Memory B cell (primary cell): Measurements from ENCODE around the gene TMEM117.

Experiments
- ATAC-seq: fragments of 150-1000 bp; cut with Tn5 transposase; 2 replicates; pipeline ENCODE4 v1.10.0; 2021; ENCODE audit warnings: low read depth, mild to moderate bottlenecking, moderate library complexity
- DNase-seq, 2 donors: peaks; one replicate each; pipeline ENCODE4 v3.0.0; 2022; ENCODE audit warnings: low spot score in 2 of 2
- H3K27ac Mint-ChIP-seq: one replicate; pipeline ENCODE4 v1.8.0; 2022; ENCODE audit warnings: mild to moderate bottlenecking, moderate library complexity, mixed read lengths
- H3K27me3 Mint-ChIP-seq: one replicate; pipeline ENCODE4 v1.8.0; 2022; ENCODE audit warnings: mixed read lengths
- H3K36me3 Mint-ChIP-seq: one replicate; pipeline ENCODE4 v1.8.0; 2022; ENCODE audit warnings: mild to moderate bottlenecking, mixed read lengths
- H3K4me1 Mint-ChIP-seq: one replicate; pipeline ENCODE4 v1.8.0; 2022; ENCODE audit warnings: mixed read lengths
- H3K4me3 Mint-ChIP-seq: one replicate; pipeline ENCODE4 v1.8.0; 2022; ENCODE audit warnings: mild to moderate bottlenecking, moderate library complexity, mixed read lengths
- H3K9me3 Mint-ChIP-seq: one replicate; pipeline ENCODE4 v1.8.0; 2022; ENCODE audit warnings: mixed read lengths

TMEM117 gene

GRCh38 chr12:43917896-43918295 is 82.0 kb downstream of the TMEM117 start:
- Mint-ChIP-seq H3K4me3 (no peak overlapping the region), H3K36me3 (peaks cover 8% of the 10 kb centered on the region), H3K27ac (no peak overlapping the region), H3K4me1 (peaks cover 10% of the 10 kb centered on the region), H3K9me3 (no peaks in the 10 kb centered on the region), H3K27me3 (no peaks in the 10 kb centered on the region)
- DNase-seq: no peak
- ATAC-seq: no peak

GRCh38 chr12:43921666-43922337 is 85.9 kb downstream of the TMEM117 start:
- Mint-ChIP-seq H3K9me3 (no peaks in the 10 kb centered on the region), H3K36me3 (peaks cover 13% of the 10 kb centered on the region), H3K4me3 (no peak overlapping the region), H3K27me3 (no peaks in the 10 kb centered on the region), H3K27ac (no peak overlapping the region), H3K4me1 (peaks cover 4% of the 10 kb centered on the region)
- no peak for DNase-seq
- ATAC-seq: no peak

GRCh38 chr12:43930032-43930431 is 94.2 kb downstream of the TMEM117 start:
- ATAC-seq (no peak), DNase-seq (no peak)
- Mint-ChIP-seq H3K9me3 (peaks cover 12% of the 10 kb centered on the region), H3K27ac (no peak overlapping the region), H3K4me1 (no peaks in the 10 kb centered on the region), H3K27me3 (no peaks in the 10 kb centered on the region), H3K36me3 (peaks cover 18% of the 10 kb centered on the region), H3K4me3 (no peak overlapping the region)

- ATAC-seq (no peak), DNase-seq (no peak)
- Mint-ChIP-seq H3K4me3 (no peak overlapping the region), H3K27me3 (no peaks in the 10 kb centered on the region), H3K36me3 (peaks cover 17% of the 10 kb centered on the region), H3K4me1 (no peaks in the 10 kb centered on the region), H3K27ac (no peak overlapping the region), H3K9me3 (peaks cover 12% of the 10 kb centered on the region)
Measured at GRCh38 chr12:43931187-43931586, 95.3 kb downstream of the TMEM117 start.

- Mint-ChIP-seq H3K27me3 (no peaks in the 10 kb centered on the region), H3K36me3 (peaks cover 9% of the 10 kb centered on the region), H3K27ac (no peak overlapping the region), H3K4me1 (no peaks in the 10 kb centered on the region), H3K9me3 (peaks cover 7% of the 10 kb centered on the region), H3K4me3 (no peak overlapping the region)
- ATAC-seq (no peak), DNase-seq (no peak)
Measured at GRCh38 chr12:43935581-43935980, 99.7 kb downstream of the TMEM117 start.

GRCh38 chr12:43937947-43938346 is 102.1 kb downstream of the TMEM117 start:
- Mint-ChIP-seq H3K27me3 (no peaks in the 10 kb centered on the region), H3K36me3 (no peaks in the 10 kb centered on the region), H3K9me3 (no peaks in the 10 kb centered on the region), H3K4me3 (no peak overlapping the region), H3K27ac (no peak overlapping the region), H3K4me1 (no peaks in the 10 kb centered on the region)
- DNase-seq (no peak), ATAC-seq (no peak)

- peaks cover 14% of the 10 kb centered on the region for H3K36me3 Mint-ChIP-seq
- no peaks in the 10 kb centered on the region for H3K4me1 Mint-ChIP-seq
- no peaks in the 10 kb centered on the region for H3K9me3 Mint-ChIP-seq
- no peaks in the 10 kb centered on the region for H3K27me3 Mint-ChIP-seq
- DNase-seq: no peak
- ATAC-seq: no peak
- H3K4me3 Mint-ChIP-seq: no peak overlapping the region
- H3K27ac Mint-ChIP-seq: no peak overlapping the region
Measured at GRCh38 chr12:43942379-43942778, 106.5 kb downstream of the TMEM117 start.

- DNase-seq (no peak), ATAC-seq (no peak)
- Mint-ChIP-seq H3K36me3 (peaks cover 27% of the 10 kb centered on the region), H3K27me3 (no peaks in the 10 kb centered on the region), H3K4me1 (no peaks in the 10 kb centered on the region), H3K9me3 (no peaks in the 10 kb centered on the region), H3K27ac (no peak overlapping the region), H3K4me3 (no peak overlapping the region)
Measured at GRCh38 chr12:43945983-43946382, 110.1 kb downstream of the TMEM117 start.

GRCh38 chr12:43951286-43951685 is 115.4 kb downstream of the TMEM117 start:
- no peak overlapping the region for H3K4me3 Mint-ChIP-seq

GRCh38 chr12:43957732-43958372 is 122.0 kb downstream of the TMEM117 start:
- H3K36me3 Mint-ChIP-seq: no peaks in the 10 kb centered on the region
- no peaks in the 10 kb centered on the region for H3K9me3 Mint-ChIP-seq
- peak in 1 of 2 donors; percentile 4 for DNase-seq
- H3K27ac Mint-ChIP-seq: no peak overlapping the region
- no peaks in the 10 kb centered on the region for H3K27me3 Mint-ChIP-seq
- H3K4me3 Mint-ChIP-seq: no peak overlapping the region
- ATAC-seq: peak; percentile 56
- H3K4me1 Mint-ChIP-seq: no peaks in the 10 kb centered on the region

More at GRCh38 chr12:43951286-43951685, 115.4 kb downstream of the TMEM117 start:
- no peak overlapping the region for H3K27ac Mint-ChIP-seq
- no peaks in the 10 kb centered on the region for H3K4me1 Mint-ChIP-seq
- DNase-seq (no peak), ATAC-seq (no peak)
- peaks cover 2% of the 10 kb centered on the region for H3K9me3 Mint-ChIP-seq
- peaks cover 18% of the 10 kb centered on the region for H3K36me3 Mint-ChIP-seq
- H3K27me3 Mint-ChIP-seq: no peaks in the 10 kb centered on the region

- DNase-seq (no peak), ATAC-seq (no peak)
- Mint-ChIP-seq H3K27me3 (no peaks in the 10 kb centered on the region), H3K36me3 (peaks cover 2% of the 10 kb centered on the region), H3K4me3 (no peak overlapping the region), H3K9me3 (no peaks in the 10 kb centered on the region), H3K27ac (no peak overlapping the region), H3K4me1 (no peaks in the 10 kb centered on the region)
Measured at GRCh38 chr12:43964033-43964432, 128.2 kb downstream of the TMEM117 start.

GRCh38 chr12:43964961-43965360 is 129.1 kb downstream of the TMEM117 start:
- ATAC-seq (no peak), DNase-seq (no peak)
- H3K27me3 Mint-ChIP-seq: no peaks in the 10 kb centered on the region
- no peaks in the 10 kb centered on the region for H3K4me1 Mint-ChIP-seq
- H3K36me3 Mint-ChIP-seq: peaks cover 6% of the 10 kb centered on the region
- H3K9me3 Mint-ChIP-seq: no peaks in the 10 kb centered on the region
- no peak overlapping the region for H3K27ac Mint-ChIP-seq
- no peak overlapping the region for H3K4me3 Mint-ChIP-seq

- ATAC-seq (no peak), DNase-seq (no peak)
- Mint-ChIP-seq H3K27ac (no peak overlapping the region), H3K36me3 (peaks cover 9% of the 10 kb centered on the region), H3K4me3 (no peak overlapping the region), H3K9me3 (no peaks in the 10 kb centered on the region), H3K27me3 (no peaks in the 10 kb centered on the region), H3K4me1 (no peaks in the 10 kb centered on the region)
Measured at GRCh38 chr12:43965899-43966298, 130.0 kb downstream of the TMEM117 start.

GRCh38 chr12:43968736-43969135 is 132.9 kb downstream of the TMEM117 start:
- Mint-ChIP-seq H3K4me3 (no peak overlapping the region), H3K27me3 (no peaks in the 10 kb centered on the region), H3K27ac (no peak overlapping the region), H3K36me3 (peaks cover 23% of the 10 kb centered on the region), H3K4me1 (no peaks in the 10 kb centered on the region), H3K9me3 (peaks cover 2% of the 10 kb centered on the region)
- no peak for ATAC-seq
- no peak for DNase-seq

GRCh38 chr12:43969882-43970281 is 134.0 kb downstream of the TMEM117 start:
- no peak for DNase-seq
- Mint-ChIP-seq H3K27ac (no peak overlapping the region), H3K4me1 (no peaks in the 10 kb centered on the region), H3K4me3 (no peak overlapping the region), H3K36me3 (peaks cover 22% of the 10 kb centered on the region), H3K27me3 (no peaks in the 10 kb centered on the region), H3K9me3 (peaks cover 2% of the 10 kb centered on the region)
- no peak for ATAC-seq
